Prostate gland (tissue), 2 donors: Measurements from ENCODE around the gene ADH4.

Experiments used
- CTCF ChIP-seq, 4 experiments: fragments of 200-600 bp in 2 of 4; fragments of 450-650 bp in 2 of 4; sonication (generic) in 2 of 4; IDR thresholded peaks; 1 replicate in 3 of 4; 2 replicates in 1 of 4; pipeline ENCODE4 v1.5.1; 2016 to 2019; ENCODE audit warnings: antibody characterized with exemption in 4 of 4, mild to moderate bottlenecking in 2 of 4, moderate library complexity in 2 of 4
- POLR2A ChIP-seq: fragments of 450-650 bp; IDR thresholded peaks from one replicate; pipeline ENCODE4 v1.6.1; 2016; ENCODE audit warnings: antibody characterized with exemption, mild to moderate bottlenecking

- no peak for TF ChIP-seq CTCF (IDR thresholded peaks at IDR 0.05)
- no peak for TF ChIP-seq POLR2A
Measured at GRCh38 chr4:99091216-99091575, 52.9 kb downstream of the ADH4 start.
